CD4-positive, alpha-beta T cell treated with Interleukin-1 beta for 1 hour (primary cell): Measurements from ENCODE around the gene CACNA2D3.

Experiments used
- DNase-seq, 2 donors: peaks; one replicate each; pipeline ENCODE4 v3.0.0-alpha.2; 2020 to 2022

CACNA2D3 gene

DNA sequence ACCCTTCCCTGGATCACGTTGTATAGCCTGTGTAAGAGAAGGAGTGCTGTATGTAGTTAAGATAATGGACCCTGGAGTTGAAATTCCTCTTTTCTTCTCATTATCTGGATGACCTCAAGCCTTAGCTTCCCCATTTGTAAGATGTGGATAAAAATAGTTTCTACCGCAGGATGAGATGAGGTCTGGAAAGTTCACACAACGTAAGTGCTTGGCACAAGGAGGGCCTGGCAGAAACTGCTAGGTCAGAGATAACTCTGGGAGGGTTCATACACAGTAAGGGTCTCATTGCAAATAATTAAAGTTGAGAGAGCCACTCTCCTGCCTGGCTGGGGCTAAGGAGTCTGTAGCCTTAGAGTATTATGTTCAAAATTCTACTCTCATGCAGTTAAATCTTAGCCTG, 591.1 kb downstream of the CACNA2D3 start:
- DNase-seq = no peak

DNA sequence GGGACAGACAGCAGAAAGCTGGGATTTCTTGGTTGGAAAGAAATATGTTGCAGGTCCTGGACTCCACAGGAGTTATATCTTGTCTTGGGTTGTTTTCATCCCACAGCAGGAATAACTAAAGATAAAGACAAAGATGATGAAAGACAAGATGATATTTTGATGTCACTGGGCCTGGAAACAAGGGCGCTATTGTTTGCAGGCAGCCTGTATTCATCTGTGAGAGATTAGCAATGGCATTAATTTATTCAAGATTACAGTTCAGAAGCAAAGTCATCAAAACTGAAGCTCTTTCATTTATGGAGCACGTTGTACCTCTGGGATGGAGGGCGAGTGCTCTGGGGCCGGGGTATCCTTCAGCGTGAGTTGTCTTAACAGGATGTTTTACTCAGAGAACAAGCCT, 591.7 kb downstream of the CACNA2D3 start:
- no peak for DNase-seq

DNA sequence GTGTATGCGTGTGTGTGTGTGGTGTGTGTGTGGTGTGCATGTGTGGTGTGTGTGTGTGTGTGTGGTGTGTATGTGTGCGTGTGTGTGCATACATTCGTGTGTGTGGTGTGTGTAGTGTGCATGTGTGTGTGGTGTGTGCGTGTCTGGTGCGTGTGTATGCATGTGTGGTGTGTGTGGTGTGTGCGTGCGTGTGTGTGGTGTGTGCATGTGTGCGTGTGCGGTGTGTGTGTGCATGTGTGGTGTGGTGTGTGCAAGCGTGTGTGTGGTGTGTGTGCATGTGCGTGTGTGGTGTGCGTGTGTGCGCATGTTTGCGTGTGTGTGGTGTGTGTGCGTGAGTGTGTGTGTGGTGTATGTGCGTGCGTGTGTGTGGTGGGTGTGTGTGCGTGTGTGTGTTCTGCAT, 595.2 kb downstream of the CACNA2D3 start:
- DNase-seq = no peak

DNA sequence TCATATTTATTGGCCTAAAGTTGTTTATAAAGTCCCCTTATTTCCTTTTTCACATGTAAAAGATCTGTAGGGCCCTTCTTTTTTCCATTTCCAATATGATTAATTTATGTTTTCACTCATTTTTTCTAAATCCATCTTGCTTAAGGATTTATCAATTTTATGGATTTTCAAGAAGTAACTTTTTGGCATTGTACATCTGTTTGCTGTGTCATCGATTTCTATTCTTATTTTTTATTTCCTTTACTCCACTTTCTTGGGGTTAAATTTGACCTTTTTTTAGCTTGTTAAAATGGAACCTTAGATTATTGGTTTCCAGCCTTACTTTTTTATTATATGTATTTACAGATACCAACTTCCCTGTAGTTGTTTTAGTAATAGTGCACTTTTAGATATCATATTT, 597.6 kb downstream of the CACNA2D3 start:
- DNase-seq = no peak

DNA sequence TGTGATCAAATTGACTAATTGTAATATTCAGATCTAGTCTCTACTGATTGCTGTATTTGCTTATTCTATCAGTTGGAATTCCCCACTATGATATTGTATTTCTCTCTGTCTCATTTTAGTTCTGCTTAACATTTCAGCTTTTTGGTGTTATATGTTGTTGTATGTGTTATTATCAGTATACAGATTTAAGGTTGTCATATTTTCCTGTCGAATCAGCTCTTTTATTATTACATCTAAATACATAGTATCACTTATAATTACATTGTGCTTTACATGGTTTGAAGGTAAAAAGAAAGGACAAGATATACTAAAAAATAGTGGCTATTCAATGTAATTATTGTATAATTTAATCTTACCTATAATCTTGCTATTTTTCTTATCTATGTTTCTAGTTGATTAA, 598.3 kb downstream of the CACNA2D3 start:
- DNase-seq = no peak

DNA sequence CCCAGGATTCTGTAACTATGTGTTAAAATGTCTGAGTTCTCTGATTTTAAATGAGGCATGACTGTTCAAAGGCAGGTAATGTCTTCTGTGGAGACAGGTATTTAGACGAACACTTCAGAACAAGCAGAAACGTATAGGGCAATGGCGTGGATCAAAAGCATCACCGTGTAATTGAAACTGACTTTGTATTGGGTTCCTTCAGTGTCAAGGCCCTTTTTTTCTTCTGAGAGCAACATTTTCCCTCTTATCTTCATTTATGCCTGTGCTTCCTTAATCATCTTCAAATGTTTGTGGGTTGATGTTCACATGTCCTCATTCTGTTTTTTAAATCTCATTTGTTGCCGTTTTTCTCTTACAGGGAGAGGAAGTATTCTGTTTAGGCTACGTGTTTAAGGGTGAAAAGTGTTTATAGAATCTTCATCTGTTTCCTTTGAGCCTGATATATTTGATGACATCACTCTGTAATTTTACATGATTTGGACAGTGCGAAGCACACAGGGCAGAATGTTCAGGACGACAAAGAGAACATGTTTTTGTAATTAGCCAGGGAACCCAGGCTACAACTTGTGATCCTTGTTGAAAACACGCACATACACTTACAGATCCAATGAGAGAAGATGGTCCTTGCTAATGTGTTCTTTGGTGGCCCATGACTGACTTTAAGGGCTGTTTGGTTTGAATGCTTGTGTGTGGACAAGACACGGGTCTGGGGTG, 609.5 kb downstream of the CACNA2D3 start:
- no peak for DNase-seq

DNA sequence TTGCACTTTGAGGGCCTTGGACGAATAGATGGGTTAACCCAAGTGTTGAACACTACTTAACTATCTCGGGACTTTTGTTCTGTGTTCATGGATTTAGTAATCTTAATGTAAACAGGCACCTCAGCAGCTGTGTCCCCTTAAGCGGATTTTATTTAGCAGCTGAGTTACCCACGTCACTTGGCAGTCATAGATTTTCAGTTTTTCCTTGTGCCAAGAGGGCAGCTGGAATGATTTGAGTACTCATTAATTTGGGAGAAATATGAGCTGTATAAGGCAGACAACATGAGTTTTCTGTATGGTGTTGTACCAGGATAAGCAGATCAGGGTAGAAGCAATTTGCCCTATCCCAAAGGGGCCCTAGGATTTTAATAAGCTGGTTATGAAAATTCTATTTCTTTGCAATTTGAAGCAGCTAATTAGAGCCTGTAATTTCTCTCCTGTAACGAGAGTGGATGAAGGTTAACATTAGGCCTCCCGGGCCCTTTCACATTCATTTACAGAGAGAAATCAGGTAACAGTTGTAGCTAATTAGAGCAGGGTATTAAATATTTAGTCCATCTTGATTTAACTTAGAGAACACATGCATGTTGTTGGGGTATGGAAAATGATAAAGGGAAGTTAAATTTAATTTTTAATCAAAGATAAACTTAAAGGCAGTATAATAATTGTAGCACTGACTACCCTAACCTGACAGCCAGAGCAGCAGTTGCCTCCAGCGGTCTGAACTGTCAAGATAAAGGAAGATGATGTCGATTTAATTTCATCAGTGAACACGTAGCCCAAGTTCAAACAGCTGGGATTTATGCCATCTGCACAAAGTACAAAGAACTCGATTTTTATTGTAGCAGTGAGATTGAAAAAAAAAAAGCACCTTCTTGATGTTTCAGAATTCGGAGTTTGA, 611.0 kb downstream of the CACNA2D3 start:
- DNase-seq = no peak

DNA sequence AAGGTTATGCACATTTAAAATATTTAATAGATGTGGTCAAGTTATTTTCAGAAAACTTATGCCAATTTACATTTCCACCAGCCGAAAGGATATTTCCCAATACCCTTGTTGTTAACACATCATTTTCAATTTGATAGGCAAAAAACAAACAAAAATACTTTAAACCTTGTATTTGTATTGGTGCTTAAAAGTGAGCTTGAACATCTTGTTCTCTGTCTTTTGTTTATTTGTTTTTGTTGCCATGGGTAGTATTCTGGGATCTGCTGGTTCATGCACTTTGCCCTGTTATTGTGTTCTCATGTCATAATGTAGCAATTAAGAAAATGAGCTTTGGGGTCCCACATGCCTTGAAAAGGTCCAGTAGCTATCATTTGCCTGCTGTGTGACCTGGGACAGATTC, 614.1 kb downstream of the CACNA2D3 start:
- no peak for DNase-seq

DNA sequence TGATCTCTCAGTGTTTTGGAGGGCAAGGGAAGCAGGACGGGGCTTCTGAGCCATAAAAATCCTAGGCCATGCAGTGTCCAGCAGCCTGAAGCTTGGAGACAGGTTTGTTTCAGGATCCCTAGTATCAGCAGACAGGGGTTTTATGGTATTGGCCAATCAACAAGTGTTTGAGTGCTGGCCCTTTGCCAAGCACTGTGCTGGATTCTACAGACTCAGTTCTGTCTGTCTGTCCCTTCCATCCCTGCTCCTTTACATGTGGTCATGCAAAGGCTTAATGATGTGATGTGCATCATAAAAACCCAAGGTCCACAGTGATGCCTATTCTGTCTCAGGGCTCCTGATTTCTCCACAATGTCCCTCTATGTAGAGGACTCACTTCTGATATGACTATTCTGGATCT, 621.4 kb downstream of the CACNA2D3 start:
- DNase-seq = no peak

DNA sequence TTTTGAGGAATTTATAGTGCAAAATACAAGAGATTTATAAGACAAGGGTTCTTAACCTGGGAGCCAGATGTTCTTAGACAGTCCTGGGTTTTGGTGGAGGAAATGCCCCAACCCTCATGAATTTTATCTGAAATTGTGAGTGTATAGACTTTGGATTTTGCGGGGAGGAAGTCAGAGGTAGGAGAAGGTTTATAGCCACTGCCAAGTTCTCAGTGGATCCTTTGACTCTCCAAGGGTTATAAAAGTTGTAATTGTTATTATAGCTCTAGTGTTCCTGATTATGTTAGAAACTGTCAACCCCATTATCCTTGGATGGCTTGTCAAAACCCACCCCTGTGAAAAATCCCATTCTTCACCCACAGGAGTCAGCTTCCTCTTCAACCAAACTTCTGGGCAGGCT, 621.9 kb downstream of the CACNA2D3 start:
- no peak for DNase-seq

DNA sequence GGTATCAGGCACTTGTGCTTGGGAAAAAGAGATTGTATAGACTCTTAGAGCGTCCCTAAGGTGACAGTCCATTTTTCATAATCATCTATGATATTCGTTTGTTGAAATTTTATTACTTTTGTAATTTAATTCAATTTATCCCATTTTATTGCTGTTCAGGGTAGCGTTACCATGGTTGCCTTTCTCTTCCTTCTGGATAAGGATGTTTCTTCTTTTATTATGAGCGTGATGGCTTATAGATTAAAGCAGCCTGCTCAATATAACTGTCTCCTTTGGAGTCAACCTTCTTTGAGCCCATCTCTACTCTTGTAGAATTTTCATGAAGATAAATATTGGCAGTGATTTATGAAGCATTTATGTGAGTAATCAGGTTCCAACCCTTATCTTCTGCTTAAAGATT, 623.5 kb downstream of the CACNA2D3 start:
- no peak for DNase-seq

DNA sequence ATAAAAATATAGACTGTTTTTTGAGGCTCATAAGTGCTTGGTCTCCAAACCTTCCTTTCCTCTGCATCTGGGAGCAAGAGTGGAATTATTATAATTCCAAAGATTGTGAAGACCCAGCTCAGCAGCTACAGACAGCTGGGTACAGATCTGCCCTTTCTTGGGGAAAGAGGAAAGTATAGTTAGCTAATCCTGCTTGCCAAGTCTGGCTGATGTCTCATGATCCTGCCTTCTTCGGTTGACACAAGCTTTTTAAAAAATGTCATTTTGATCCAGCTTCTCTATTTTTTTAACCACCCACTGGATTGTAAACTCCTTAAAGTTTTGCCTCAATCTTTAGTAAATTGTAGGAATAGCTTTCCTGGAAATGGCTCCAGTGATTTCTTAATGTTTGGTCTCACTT, 624.4 kb downstream of the CACNA2D3 start:
- no peak for DNase-seq

DNA sequence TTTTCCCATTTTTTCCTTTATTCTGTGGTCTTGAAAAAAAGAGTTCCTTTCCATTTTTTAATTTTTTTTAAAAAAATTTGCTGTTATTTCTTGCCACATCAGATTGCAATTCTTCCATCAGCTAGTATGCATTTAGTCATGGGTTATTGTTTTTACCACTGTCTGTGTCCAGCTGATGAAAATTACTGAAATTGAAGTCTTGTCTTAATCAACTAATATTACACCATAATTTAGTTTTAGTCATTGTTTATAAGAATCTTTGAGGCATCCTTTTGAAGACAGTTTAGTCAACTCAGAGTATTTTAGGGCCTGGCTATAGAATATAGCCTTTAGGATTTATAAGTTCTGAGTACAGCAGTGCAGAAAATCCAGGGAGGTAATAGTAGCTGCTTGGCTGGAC, 633.4 kb downstream of the CACNA2D3 start:
- DNase-seq = no peak

DNA sequence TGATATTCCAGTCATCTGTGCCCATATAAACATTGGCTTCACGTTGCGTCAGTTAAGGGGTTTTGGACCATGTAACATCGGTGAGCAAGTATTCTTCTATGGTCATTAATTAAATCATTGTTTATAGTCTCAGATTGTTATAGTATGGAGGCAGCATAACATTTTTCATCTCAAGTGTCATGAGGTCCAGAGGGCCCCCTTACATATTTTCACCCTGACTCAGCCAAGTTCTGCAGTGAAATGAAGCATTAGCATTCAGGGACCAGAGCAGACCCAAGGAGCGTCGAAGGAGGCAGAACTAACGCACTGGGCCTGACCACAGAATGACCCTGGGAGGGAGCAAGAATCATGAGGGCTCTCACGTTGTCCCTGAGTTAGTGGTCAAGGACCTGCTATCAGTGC, 634.0 kb downstream of the CACNA2D3 start:
- no peak for DNase-seq

DNA sequence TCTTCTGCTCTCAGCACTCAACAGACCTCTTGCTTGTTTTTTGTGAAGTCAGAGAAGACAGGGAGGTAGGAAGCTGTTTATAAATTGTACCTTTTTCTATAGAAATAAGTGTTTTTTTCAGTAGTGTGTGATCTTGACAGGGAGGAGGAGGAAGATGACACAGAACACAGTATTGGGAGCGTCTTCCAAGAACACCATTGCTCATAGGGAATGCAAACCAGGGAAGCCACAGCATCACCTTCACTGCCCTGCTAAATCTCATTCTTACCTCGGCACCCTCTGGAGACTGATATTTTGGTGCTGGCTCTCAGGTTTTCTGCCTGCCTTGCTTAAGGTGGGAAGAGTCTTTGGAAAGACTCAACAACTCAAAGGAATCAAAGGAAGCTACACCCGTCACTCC, 636.1 kb downstream of the CACNA2D3 start:
- no peak for DNase-seq

DNA sequence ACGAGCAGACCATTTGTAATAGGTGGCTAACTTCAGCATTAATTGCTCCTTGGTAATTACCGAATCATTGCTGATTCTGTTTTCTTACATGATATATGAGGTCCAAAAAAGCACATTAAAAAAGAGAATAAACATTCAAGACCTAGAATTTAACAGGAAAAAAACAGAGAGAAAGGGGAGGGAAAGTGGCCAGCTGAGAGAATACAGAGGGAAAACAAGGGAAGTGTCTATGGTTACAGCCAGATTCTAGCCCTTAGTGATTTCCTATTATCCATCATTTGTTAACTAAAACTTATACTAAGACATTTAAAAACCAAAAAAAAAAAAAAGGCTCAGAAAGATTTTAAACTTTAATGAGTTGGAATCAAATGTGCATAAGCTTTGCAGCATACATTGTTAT, 636.8 kb downstream of the CACNA2D3 start:
- DNase-seq = no peak

DNA sequence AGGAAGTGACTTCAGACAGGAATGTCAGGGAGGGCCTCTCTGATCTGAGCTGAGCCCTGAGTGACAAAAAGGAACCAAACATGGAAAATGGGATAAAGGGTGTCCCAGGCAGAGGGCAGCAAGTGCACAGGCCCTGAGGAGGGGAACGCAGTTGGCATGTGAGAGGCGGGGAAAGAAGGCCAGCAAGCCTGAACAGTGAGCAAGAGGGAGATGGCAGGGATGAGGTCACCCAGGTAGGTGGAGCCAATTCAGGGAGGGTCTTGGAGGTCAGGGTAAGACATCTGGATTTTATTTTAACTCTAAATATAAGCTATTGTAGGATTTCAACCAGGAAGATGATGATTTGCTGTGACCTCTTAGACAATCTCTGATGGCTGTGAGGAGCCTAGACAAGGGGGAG, 637.8 kb downstream of the CACNA2D3 start:
- DNase-seq = no peak

DNA sequence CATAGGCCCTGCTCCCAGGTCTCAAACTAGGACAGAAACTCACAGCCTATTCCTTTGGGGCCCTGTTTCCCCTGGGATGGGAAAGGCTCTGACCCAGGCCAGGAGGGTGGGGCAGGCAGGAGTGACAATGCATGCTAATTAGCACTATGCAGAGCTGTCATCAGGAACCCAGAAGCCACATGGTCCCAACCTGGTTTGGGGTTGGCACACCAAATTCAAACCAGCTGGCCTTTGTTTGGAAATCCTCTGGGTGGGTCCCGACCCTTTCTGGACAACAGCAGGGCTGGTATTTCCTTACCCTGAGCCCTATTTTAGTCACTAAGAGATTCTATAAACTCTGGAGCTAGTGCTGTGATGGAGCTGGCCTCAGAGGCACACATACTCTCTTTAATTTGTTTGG, 639.3 kb downstream of the CACNA2D3 start:
- no peak for DNase-seq

DNA sequence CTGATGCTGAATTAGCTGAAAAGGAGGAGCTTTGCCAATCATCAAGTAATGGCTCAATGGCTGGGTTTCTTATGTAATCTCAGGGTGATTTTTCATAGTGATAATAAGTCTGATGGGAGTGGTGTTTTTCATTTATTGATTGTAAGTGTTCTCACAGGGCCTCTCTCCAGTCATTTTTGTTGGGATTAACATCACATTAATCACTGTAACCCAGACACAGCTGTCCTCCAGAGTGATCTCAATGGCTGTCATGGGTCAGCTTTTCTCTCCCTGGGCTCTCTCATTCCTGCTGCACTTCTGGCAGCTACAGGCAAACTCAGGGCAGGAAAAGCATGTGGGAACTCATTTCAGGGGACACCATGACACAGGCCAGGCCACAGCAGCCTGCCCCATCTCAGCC, 642.6 kb downstream of the CACNA2D3 start:
- DNase-seq = no peak

DNA sequence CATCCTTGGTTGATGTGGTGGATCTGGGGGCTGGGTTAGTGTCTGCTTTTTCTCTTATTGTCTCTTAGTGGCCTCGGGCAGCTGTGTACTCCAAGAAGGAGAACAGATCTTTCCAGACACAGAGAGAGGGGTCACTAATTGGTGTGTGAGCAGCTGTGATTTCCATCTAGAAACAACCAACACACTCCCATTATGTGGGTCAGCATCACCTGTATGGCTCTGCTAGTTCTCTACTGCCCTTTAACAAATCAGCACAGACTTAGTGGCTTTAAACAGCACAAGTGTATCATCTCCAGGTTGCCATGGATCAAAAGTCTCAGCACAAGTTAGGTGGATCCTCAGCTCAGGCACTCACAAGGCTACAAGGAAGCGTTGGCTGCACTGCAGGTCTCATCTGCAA, 648.7 kb downstream of the CACNA2D3 start:
- no peak for DNase-seq

DNA sequence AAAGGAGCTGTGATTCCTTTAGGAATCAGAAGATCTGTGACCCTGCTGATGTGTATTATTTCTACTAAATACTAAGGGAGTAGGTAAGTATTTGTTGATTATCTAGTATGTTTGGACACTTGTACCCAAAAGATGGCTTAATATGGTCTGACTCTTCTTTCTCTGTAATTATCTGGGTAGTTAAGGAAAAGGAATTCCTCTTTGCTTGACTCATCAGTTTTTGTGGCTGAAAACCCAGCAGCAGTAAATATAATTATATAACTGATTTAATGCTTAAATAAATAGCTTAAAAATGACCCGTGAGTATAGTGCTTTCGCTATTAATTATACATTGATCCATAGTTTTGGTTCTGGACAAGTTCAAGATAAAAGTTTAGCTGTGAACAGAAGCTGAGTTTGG, 649.7 kb downstream of the CACNA2D3 start:
- no peak for DNase-seq

DNA sequence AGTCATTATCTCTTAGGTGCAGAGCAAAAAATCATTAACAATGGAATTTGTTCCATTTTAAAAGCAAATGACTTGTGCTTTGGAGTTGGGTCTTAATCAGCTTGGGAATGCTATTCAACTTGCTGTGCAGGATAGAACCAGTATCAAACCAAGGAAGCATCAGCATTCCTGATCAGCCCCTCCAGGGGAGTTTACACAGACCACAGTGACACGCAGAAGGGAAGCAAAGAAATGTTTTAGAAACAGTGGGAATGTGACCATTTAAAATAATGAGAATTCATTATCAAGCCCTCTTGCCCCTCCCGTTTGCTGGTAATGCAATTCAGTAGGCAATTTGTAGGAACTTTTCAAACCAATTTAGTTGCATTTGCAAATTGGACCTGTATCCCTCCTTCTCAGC, 650.4 kb downstream of the CACNA2D3 start:
- DNase-seq = no peak

DNA sequence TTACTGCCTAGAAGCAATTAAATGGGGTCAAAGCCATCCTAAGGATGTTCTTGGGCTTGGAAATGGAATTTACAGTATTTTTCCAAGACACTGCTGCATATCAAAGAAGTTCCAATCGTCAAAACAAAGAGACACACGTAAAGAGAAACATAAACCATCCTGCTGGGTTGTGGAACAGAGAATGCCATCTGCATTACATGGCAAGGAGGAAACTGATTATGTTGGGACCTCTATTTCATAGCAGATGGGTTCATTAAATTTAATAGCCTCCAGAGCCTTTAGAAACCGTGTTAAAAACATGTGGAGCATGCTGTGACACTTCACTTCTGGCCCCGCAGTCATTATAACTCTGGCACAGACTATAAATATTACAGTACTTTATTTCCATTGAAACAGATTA, 650.9 kb downstream of the CACNA2D3 start:
- DNase-seq = no peak

DNA sequence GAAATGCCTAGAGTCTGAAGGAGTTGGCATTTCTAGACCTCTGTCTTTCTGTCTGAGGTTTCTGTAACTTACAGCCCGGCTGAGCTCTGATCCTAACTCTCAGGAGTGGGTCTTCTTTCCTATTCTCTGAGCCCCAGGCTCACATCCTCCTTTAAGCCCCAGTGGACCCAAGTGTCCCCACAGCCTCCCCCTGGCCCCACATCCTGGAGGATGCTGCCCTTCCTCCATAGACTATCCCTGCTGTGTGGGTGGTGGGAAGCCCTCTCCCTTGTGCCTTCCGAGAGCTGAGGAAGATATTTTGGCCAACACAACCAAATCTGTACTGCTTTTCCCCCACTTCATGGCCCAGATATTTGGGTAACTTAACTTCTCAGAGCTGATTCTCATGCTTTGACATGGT, 654.2 kb downstream of the CACNA2D3 start:
- DNase-seq = no peak

DNA sequence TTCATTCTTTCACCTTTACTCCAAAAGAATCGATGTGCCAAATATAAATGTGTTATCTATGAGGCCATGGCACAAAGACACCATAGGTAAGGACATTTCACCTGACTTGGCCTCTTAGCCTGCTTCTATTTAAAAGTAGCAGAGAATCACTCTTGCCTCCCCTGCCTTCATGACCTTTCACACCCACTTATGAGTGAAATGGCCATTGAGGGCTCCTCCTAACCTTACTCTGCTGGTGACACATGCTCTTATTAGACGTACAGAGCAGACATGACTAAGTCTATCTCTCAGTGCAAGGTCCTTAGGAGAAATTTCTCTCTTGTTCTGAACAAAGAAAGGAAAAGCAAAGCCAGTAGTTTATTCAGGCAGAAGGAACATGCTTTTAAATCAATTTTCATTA, 654.8 kb downstream of the CACNA2D3 start:
- DNase-seq = no peak
